HepG2 (cell line): ENCODE measurements around the gene ARHGEF16. TPM values are rescaled to one million over a fixed set of nuclear protein-coding genes. Genes with fewer than 3 reads are reported as not detected.

Experiments
- CENPX ChIP-seq: sonication (generic); formaldehyde crosslinking; IDR thresholded peaks from 2 replicates; pipeline ENCODE4 v1.9.0; 2021; ENCODE audit warnings: mild to moderate bottlenecking, missing genetic modification reagents, moderate library complexity
- CREB1 ChIP-seq, 2 experiments: fragments of 450-650 bp in 1 of 2; IDR thresholded peaks; 2 replicates each; pipeline ENCODE4 v1.6.1; 2016 to 2017; ENCODE audit warnings: control low read depth in 1 of 2, mild to moderate bottlenecking in 1 of 2, missing compliant biosample characterization in 1 of 2, missing genetic modification characterization in 1 of 2
- DMAP1 ChIP-seq: IDR thresholded peaks from 2 replicates; pipeline ENCODE4 v1.6.1; 2016
- FOXJ3 ChIP-seq: sonication (generic); formaldehyde crosslinking; IDR thresholded peaks from 2 replicates; pipeline ENCODE4 v1.4.0; 2020; ENCODE audit warnings: missing genetic modification reagents, mild to moderate bottlenecking, borderline replicate concordance
- IRF2 ChIP-seq: IDR thresholded peaks from 2 replicates; pipeline ENCODE4 v1.6.1; 2018; ENCODE audit warnings: missing genetic modification reagents, missing compliant biosample characterization
- MAFF ChIP-seq: IDR thresholded peaks from 2 replicates; pipeline ENCODE4 v1.6.1; 2011; ENCODE audit warnings: low read depth, low read length, improper control_type of control experiment
- MED8 ChIP-seq: sonication (generic); formaldehyde crosslinking; IDR thresholded peaks from 2 replicates; pipeline ENCODE4 v1.8.1; 2023; ENCODE audit warnings: mild to moderate bottlenecking, missing genetic modification reagents; ENCODE audit not compliant: insufficient replicate concordance
- NCOA1 ChIP-seq: sonication (generic); formaldehyde crosslinking; IDR thresholded peaks from 2 replicates; pipeline ENCODE4 v1.9.0; 2021; ENCODE audit warnings: missing genetic modification reagents
- NCOR1 ChIP-seq: fragments of 200-600 bp; sonication (generic); IDR thresholded peaks from 2 replicates; pipeline ENCODE4 v1.7.0; 2017; ENCODE audit warnings: antibody characterized with exemption, low read length, borderline replicate concordance
- RFX5 ChIP-seq: IDR thresholded peaks from 2 replicates; pipeline ENCODE4 v1.6.1; 2011; ENCODE audit warnings: low read depth, low read length, improper control_type of control experiment
- RNF2 ChIP-seq: fragments of 450-650 bp; conservative IDR thresholded peaks from 2 replicates; pipeline ENCODE4 v1.6.1; 2016; ENCODE audit warnings: low read depth
- RXRA ChIP-seq: sonication (generic); formaldehyde crosslinking; IDR thresholded peaks from 2 replicates; pipeline ENCODE4 v1.5.1; 2020; ENCODE audit warnings: missing genetic modification reagents
- TCF7 ChIP-seq: sonication (generic); IDR thresholded peaks from 2 replicates; pipeline ENCODE4 v1.6.1; 2016; ENCODE audit warnings: antibody characterized with exemption, low read depth
- U2AF1 ChIP-seq: fragments of 200-400 bp; formaldehyde crosslinking; optimal IDR thresholded peaks from 2 replicates; pipeline ENCODE3; 2017; ENCODE audit warnings: mild to moderate bottlenecking, low read depth, low read length
- ZBTB1 ChIP-seq: sonication (generic); formaldehyde crosslinking; IDR thresholded peaks from 2 replicates; pipeline ENCODE4 v1.4.0; 2020; ENCODE audit warnings: missing genetic modification reagents, borderline replicate concordance
- ZBTB43 ChIP-seq: sonication (generic); formaldehyde crosslinking; conservative IDR thresholded peaks from 2 replicates; pipeline ENCODE4 v1.4.0; 2020; ENCODE audit warnings: missing genetic modification reagents
- ZC3H4 ChIP-seq: sonication (generic); formaldehyde crosslinking; IDR thresholded peaks from 2 replicates; pipeline ENCODE4 v1.4.0; 2020; ENCODE audit warnings: missing genetic modification reagents, borderline replicate concordance
- ZFP41 ChIP-seq: sonication (generic); formaldehyde crosslinking; IDR thresholded peaks from 2 replicates; pipeline ENCODE4 v1.4.0; 2020; ENCODE audit warnings: mild to moderate bottlenecking, missing genetic modification reagents, borderline replicate concordance
- ZNF282 ChIP-seq: fragments of 450-650 bp; IDR thresholded peaks from 2 replicates; pipeline ENCODE4 v1.6.1; 2018; ENCODE audit not compliant: partially characterized antibody
- ZNF33A ChIP-seq: sonication (generic); formaldehyde crosslinking; IDR thresholded peaks from 2 replicates; pipeline ENCODE4 v1.5.1; 2020; ENCODE audit warnings: missing genetic modification reagents, mild to moderate bottlenecking, moderate library complexity, borderline replicate concordance
- ZNF414 ChIP-seq: sonication (generic); formaldehyde crosslinking; IDR thresholded peaks from 2 replicates; pipeline ENCODE4 v1.5.0; 2020; ENCODE audit warnings: missing genetic modification reagents
- ZNF572 ChIP-seq: sonication (generic); formaldehyde crosslinking; IDR thresholded peaks from 2 replicates; pipeline ENCODE4 v1.5.1; 2020; ENCODE audit warnings: mild to moderate bottlenecking, missing genetic modification reagents
- ZNF574 ChIP-seq: sonication (generic); formaldehyde crosslinking; IDR thresholded peaks from 2 replicates; pipeline ENCODE4 v1.4.0; 2020; ENCODE audit warnings: missing genetic modification reagents
- ZNF589 ChIP-seq: sonication (generic); formaldehyde crosslinking; conservative IDR thresholded peaks from 2 replicates; pipeline ENCODE4 v1.8.0; 2022; ENCODE audit warnings: mild to moderate bottlenecking, moderate library complexity, missing genetic modification reagents
- ZNF605 ChIP-seq: sonication (generic); formaldehyde crosslinking; IDR thresholded peaks from 2 replicates; pipeline ENCODE4 v1.8.0; 2022; ENCODE audit warnings: mild to moderate bottlenecking, missing genetic modification reagents
- ZNF740 ChIP-seq: sonication (generic); formaldehyde crosslinking; IDR thresholded peaks from 2 replicates; pipeline ENCODE4 v1.4.0; 2020; ENCODE audit warnings: missing genetic modification reagents
- ZNF777 ChIP-seq: sonication (generic); formaldehyde crosslinking; IDR thresholded peaks from 2 replicates; pipeline ENCODE4 v1.4.0; 2020; ENCODE audit warnings: missing genetic modification reagents
- ZNF781 ChIP-seq: sonication (generic); formaldehyde crosslinking; IDR thresholded peaks from 2 replicates; pipeline ENCODE4 v1.5.1; 2020; ENCODE audit warnings: borderline replicate concordance, mild to moderate bottlenecking, missing genetic modification reagents; ENCODE audit errors: not compliant biosample characterization
- polyA plus RNA-seq, 8 experiments: library from polyadenylated mRNA; depleted of rRNA in 3 of 8; stranded (reverse) in 7 of 8; unstranded in 1 of 8; fragments of >200 nt; fragmentation: Illumina TruSeq in 4 of 8; extraction: Trizol in 4 of 8; gene quantifications; 2 replicates each; pipeline versions ENCODE4 v1.2.1 to v1.2.3, GENCODE V29; 2011 to 2016; ENCODE audit warnings: low read depth in 4 of 8, missing spikeins in 1 of 8, mixed read lengths in 1 of 8; ENCODE audit not compliant: insufficient read depth in 1 of 8
- total RNA-seq, 5 experiments: library from RNA; depleted of rRNA; stranded (reverse); fragments of >200 nt; fragmentation: Illumina TruSeq; extraction: Trizol; gene quantifications; 2 replicates each; pipeline ENCODE4 v1.2.3, GENCODE V29; 2016; ENCODE audit warnings: low read depth in 1 of 5

Gene ARHGEF16
- total and polyA plus RNA-seq, 2 of the 13 experiments (the other 11 are each of a cell fraction or from before 2014, with no cell fraction given): 20.3 to 39.9 TPM

- TF ChIP-seq RNF2: no peak
- no peak for TF ChIP-seq ZNF781
- no peak for TF ChIP-seq CENPX (CRISPR knock-in tag)
- no peak for TF ChIP-seq ZNF605 (CRISPR knock-in tag)
- TF ChIP-seq ZNF777 (CRISPR knock-in tag): no peak
- no peak for TF ChIP-seq ZNF33A (CRISPR knock-in tag)
- TF ChIP-seq CREB1 (IDR thresholded peaks at IDR 0.05): no peak
- TF ChIP-seq CREB1 (CRISPR knock-in tag; IDR thresholded peaks at IDR 0.05): no peak
- TF ChIP-seq MED8 (CRISPR knock-in tag): no peak
- TF ChIP-seq ZNF740: 0 out of 2 replicates have a peak, but pooled peaks have one; percentile 27
- 0 out of 2 replicates have a peak, but pooled peaks have one; percentile 60 for TF ChIP-seq ZNF414
- no peak for TF ChIP-seq NCOR1
- TF ChIP-seq ZNF589: no peak
- TF ChIP-seq FOXJ3 (CRISPR knock-in tag): no peak
- TF ChIP-seq IRF2 (CRISPR knock-in tag): 0 out of 2 replicates have a peak, but pooled peaks have one; percentile 62
- TF ChIP-seq RFX5: no peak
- no peak for TF ChIP-seq ZBTB1 (CRISPR knock-in tag)
- TF ChIP-seq TCF7: no peak
- no peak for TF ChIP-seq MAFF
- TF ChIP-seq ZNF572 (CRISPR knock-in tag): no peak
- TF ChIP-seq ZFP41 (CRISPR knock-in tag): 0 out of 2 replicates have a peak, but pooled peaks have one; percentile 32
- TF ChIP-seq NCOA1: no peak
- no peak for TF ChIP-seq ZNF574 (CRISPR knock-in tag)
- TF ChIP-seq ZNF282: no peak
- TF ChIP-seq RXRA (CRISPR knock-in tag): peak; percentile 66
- TF ChIP-seq U2AF1: no peak
- 0 out of 2 replicates have a peak, but pooled peaks have one; percentile 29 for TF ChIP-seq ZBTB43 (CRISPR knock-in tag)
- no peak for TF ChIP-seq DMAP1 (CRISPR knock-in tag)
- no peak for TF ChIP-seq ZC3H4
Measured at GRCh38 chr1:3453203-3453761, 1.2 kb upstream of the ARHGEF16 start (continued).
